ENCODE measurements around the gene KRTAP17-1. TPM values are rescaled to one million over a fixed set of nuclear protein-coding genes. Genes with fewer than 3 reads are reported as not detected.
A peak's percentile ranks its signal among the peaks of the same experiment; 100 is the strongest.

Gene KRTAP17-1
- total RNA-seq, 3 donors from 2014 or later = not detected

- peaks cover 0 to 14% of the 10 kb centered on the region in 2 donors for H3K4me1 ChIP-seq
- TF ChIP-seq POLR2AphosphoS5 (IDR thresholded peaks at IDR 0.05) (no peak), POLR2A (IDR thresholded peaks at IDR 0.05) (no peak), CTCF (IDR thresholded peaks at IDR 0.05) (no peak)
- intact Hi-C loops (cut with DNase I; ENCODE audit: low total_unique reads) = no loop called here
- no peaks in the 10 kb centered on the region for H3K27me3 ChIP-seq
- DNase-seq (ENCODE audit: low spot score in 2 of 2) = no peak
- H3K36me3 ChIP-seq = no peaks in the 10 kb centered on the region
- peaks cover 7 to 17% of the 10 kb centered on the region in 2 donors for H3K9me3 ChIP-seq
- no peak overlapping the region for H3K27ac ChIP-seq
- H3K4me3 ChIP-seq = no peak overlapping the region
These were observed 27.5 kb upstream of the KRTAP17-1 start for GRCh38 chr17:41343029-41343428.

GRCh38 chr17:41340934-41341861 is 25.7 kb upstream of the KRTAP17-1 start:
- no peaks in the 10 kb centered on the region for H3K27me3 ChIP-seq
- H3K27ac ChIP-seq = peak overlapping the region in 1 of 2 donors; percentile 80
- H3K9me3 ChIP-seq = peaks cover 7 to 17% of the 10 kb centered on the region in 2 donors
- peaks cover 0 to 14% of the 10 kb centered on the region in 2 donors for H3K4me1 ChIP-seq
- no peaks in the 10 kb centered on the region for H3K36me3 ChIP-seq
- H3K4me3 ChIP-seq = no peak overlapping the region
- TF ChIP-seq CTCF (IDR thresholded peaks at IDR 0.05) (no peak), POLR2AphosphoS5 (IDR thresholded peaks at IDR 0.05) (no peak), POLR2A (IDR thresholded peaks at IDR 0.05) (no peak)
- intact Hi-C loops (cut with DNase I; ENCODE audit: low total_unique reads) = no loop called here
- no peak for DNase-seq (ENCODE audit: low spot score in 2 of 2)

GRCh38 chr17:41340494-41340893 is 25.0 kb upstream of the KRTAP17-1 start:
- no peak for TF ChIP-seq POLR2AphosphoS5 (IDR thresholded peaks at IDR 0.05)
- TF ChIP-seq POLR2A (IDR thresholded peaks at IDR 0.05) = no peak
- no peak for TF ChIP-seq CTCF (IDR thresholded peaks at IDR 0.05)
- DNase-seq (ENCODE audit: low spot score in 2 of 2) = no peak
- Histone ChIP-seq H3K4me3 (no peak overlapping the region), H3K27me3 (no peaks in the 10 kb centered on the region), H3K4me1 (peaks cover 0 to 9% of the 10 kb centered on the region in 2 donors), H3K9me3 (peaks cover 7 to 17% of the 10 kb centered on the region in 2 donors), H3K36me3 (no peaks in the 10 kb centered on the region), H3K27ac (peak overlapping the region; percentile 65 to 80)
- intact Hi-C loops (cut with DNase I; ENCODE audit: low total_unique reads) = no loop called here

GRCh38 chr17:41339571-41340172 is 24.2 kb upstream of the KRTAP17-1 start:
- Histone ChIP-seq H3K4me3 (no peak overlapping the region), H3K27ac (peak overlapping the region; percentile 65 to 80), H3K4me1 (peaks cover 0 to 7% of the 10 kb centered on the region in 2 donors), H3K27me3 (no peaks in the 10 kb centered on the region), H3K9me3 (peaks cover 7 to 17% of the 10 kb centered on the region in 2 donors), H3K36me3 (no peaks in the 10 kb centered on the region)
- intact Hi-C loops (cut with DNase I; ENCODE audit: low total_unique reads) = no loop called here
- TF ChIP-seq POLR2A (IDR thresholded peaks at IDR 0.05) = no peak
- TF ChIP-seq POLR2AphosphoS5 (IDR thresholded peaks at IDR 0.05) = no peak
- TF ChIP-seq CTCF (IDR thresholded peaks at IDR 0.05) = no peak
- no peak for DNase-seq (ENCODE audit: low spot score in 2 of 2)

All from breast epithelium (tissue), 4 donors.